ENCODE results near the gene KL.

- no peak for TF ChIP-seq CTCF (IDR thresholded peaks at IDR 0.05)
- no peak for TF ChIP-seq POLR2A (IDR thresholded peaks at IDR 0.05)
Measured at GRCh38 chr13:33100886-33101285, 84.7 kb downstream of the KL start.
